A549 treated with CORT108297 at 1 μM for 4 hours (cell line): ENCODE data around the gene SRRD. TPM values are rescaled to one million over a fixed set of nuclear protein-coding genes. Genes with fewer than 3 reads are reported as not detected.

ENCODE experiments used
- total RNA-seq: library from RNA; stranded (reverse); fragments of 200-300 nt; extraction: Qiagen RNA extraction; gene quantifications from 5 replicates; pipeline ENCODE4 v1.2.3, GENCODE V29; 2022

Gene SRRD, protein sequence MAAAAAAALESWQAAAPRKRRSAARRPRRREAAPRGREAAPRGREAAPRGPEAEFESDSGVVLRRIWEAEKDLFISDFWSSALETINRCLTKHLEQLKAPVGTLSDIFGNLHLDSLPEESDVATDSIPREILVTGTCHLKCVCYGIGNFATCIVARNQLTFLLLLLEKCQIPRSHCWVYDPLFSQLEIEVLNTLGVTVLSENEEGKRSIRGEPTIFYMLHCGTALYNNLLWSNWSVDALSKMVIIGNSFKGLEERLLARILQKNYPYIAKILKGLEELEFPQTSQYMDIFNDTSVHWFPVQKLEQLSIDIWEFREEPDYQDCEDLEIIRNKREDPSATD
- total RNA-seq = 19.5 to 23.8 TPM (median 20.7 TPM) in 5 replicates

DNA sequence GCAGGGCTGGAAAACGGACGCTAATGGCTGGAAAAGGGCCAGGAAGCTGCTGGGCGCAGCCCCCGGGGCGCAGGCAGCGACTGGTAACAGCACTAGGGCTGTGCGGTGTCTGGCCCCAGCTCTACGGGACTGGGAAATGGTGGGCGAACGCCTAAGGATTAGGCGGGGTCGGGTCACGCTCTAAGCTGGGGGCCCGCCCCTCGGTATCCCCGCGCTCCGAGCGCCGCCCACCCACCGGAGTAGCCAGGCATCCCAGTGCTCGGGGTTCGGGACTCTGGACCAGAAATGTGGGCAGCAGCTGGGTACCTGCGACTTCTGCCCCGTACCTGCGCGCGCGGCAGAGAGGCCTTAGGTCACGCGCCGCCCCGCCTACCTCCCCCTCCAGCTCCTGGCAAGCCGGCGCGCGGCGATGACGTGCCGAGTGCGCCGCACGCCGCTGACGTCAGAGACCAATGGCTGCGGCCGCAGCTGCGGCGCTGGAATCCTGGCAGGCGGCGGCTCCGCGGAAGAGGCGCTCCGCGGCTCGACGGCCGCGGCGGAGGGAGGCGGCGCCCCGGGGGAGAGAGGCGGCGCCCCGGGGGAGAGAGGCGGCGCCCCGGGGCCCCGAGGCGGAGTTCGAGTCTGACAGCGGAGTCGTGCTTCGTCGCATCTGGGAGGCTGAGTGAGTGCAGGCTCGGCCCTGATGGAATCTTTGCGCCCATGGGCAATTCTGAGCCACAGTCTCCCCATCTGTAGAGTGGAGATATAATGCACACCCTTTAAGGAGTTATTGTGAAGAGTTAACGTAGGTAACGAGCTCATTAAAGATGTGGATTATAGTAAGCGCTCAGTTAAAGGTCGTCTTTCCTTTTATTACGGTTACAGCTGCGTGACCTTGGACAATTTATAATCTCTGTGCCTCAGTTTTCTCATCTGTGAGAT, at the start of gene SRRD, which contains the start of gene HPS4:
Gene SRRD, plus strand, starts transcription at position 439 of the 921 bp plus-strand sequence. Its CDS starts 14 bp downstream, at position 453.
Gene HPS4, minus strand, starts transcription at position 345 of the 921 bp plus-strand sequence. CDS start 2,021 bp downstream, outside the sequence.

DNA sequence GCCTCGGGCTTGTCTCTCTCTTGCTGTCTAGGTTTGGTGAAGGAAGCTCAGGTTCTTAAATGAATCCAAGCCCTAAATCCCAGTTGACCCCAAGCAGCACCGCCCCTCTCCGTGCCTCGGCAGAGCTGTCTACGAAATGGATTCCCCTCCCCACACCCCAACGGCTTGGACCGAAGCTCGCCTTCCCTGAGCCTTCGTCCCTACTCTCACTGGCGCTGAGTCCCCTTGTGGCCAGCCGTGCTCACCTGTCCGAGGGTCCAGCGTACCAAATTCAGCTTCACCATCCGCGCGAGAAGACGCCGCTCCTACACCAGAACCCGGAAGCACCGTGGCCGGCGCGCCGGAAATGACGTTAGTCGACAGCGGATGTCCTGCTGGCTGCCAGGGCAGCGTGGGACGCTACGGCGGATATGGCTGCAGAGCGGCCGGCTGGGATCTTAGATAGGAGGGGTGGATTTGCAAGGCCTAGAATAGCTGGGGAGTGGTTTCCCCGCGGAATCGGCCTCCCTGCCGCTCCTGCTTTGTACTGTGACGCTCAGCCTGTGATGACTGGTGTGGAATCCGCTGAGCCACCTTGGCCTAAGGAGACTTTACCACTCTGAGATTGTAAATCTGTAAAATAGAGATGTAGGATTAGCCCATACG, 28.6 kb downstream of the SRRD start, which contains the start of gene TFIP11:
Gene TFIP11, minus strand, starts transcription at position 325 of the 645 bp plus-strand sequence. CDS start 2,201 bp downstream, outside the sequence.

Other genes with a start within 250 kb of the SRRD start
- gene ASPHD2, start 54.6 kb upstream of the SRRD start, total RNA-seq = 0.71 to 1.5 TPM (median 1.4 TPM) in 5 replicates
- 14.5 to 15.9 TPM (median 15.6 TPM) in 5 replicates for gene HPS4, start 94 bp upstream of the SRRD start, total RNA-seq
- 21.5 to 23.5 TPM (median 22.1 TPM) in 5 replicates for gene TFIP11, start 28.6 kb downstream of the SRRD start, total RNA-seq
- 9.0 to 13.9 TPM (median 12.3 TPM) in 5 replicates for gene TPST2, start 106.3 kb downstream of the SRRD start, total RNA-seq
- 0.16 TPM in 1 of 5 replicates, not detected in the others for gene CRYBB1, start 134.2 kb downstream of the SRRD start, total RNA-seq
- gene CRYBA4, start 138.1 kb downstream of the SRRD start, total RNA-seq = not detected in 5 replicates
- gene MIAT, start 173.7 kb downstream of the SRRD start, total RNA-seq = 0.24 to 0.48 TPM (median 0.29 TPM) in 5 replicates